K562 (cell line): ENCODE measurements around the gene SLC25A45. TPM values are rescaled to one million over a fixed set of nuclear protein-coding genes. Genes with fewer than 3 reads are reported as not detected.

Experiments used
- BRF2 ChIP-seq: IDR thresholded peaks from 3 replicates; pipeline ENCODE4 v1.6.1; 2011; ENCODE audit warnings: borderline replicate concordance, mild to moderate bottlenecking; ENCODE audit not compliant: insufficient read length, insufficient read depth
- DEAF1 ChIP-seq: fragments of 450-650 bp; formaldehyde crosslinking; IDR thresholded peaks from 2 replicates; pipeline ENCODE4 v1.4.0; 2020; ENCODE audit warnings: mild to moderate bottlenecking, moderate library complexity
- GTF2A2 ChIP-seq: IDR thresholded peaks from 2 replicates; pipeline ENCODE4 v1.6.1; 2016; ENCODE audit warnings: mild to moderate bottlenecking, missing genetic modification characterization, missing compliant biosample characterization
- HMGN3 ChIP-seq: IDR thresholded peaks from 2 replicates; pipeline ENCODE4 v1.6.1; 2011; ENCODE audit warnings: borderline replicate concordance, low read depth, mild to moderate bottlenecking, mixed read lengths, low read length; ENCODE audit not compliant: insufficient read length; ENCODE audit errors: extremely low read depth
- MEIS2 ChIP-seq: fragments of 450-650 bp; IDR thresholded peaks from 2 replicates; pipeline ENCODE4 v1.6.1; 2014; ENCODE audit warnings: mild to moderate bottlenecking; ENCODE audit not compliant: partially characterized antibody
- NCOA4 ChIP-seq: fragments of 450-650 bp; IDR thresholded peaks from 2 replicates; pipeline ENCODE4 v1.6.1; 2018; ENCODE audit warnings: mild to moderate bottlenecking; ENCODE audit not compliant: partially characterized antibody
- SOX6 ChIP-seq: fragments of 450-650 bp; IDR thresholded peaks from 2 replicates; pipeline ENCODE4 v1.6.1; 2014; ENCODE audit warnings: mild to moderate bottlenecking
- ZBTB11 ChIP-seq, 3 experiments: fragments of 200-800 bp in 1 of 3; fragments of 250-450 bp in 1 of 3; fragments of 450-650 bp in 1 of 3; sonication (Bioruptor Pico) in 1 of 3; sonication (Bioruptor generic) in 1 of 3; formaldehyde crosslinking in 1 of 3; IDR thresholded peaks; 2 replicates each; pipeline versions ENCODE4 v1.6.1 to v1.8.0; 2016 to 2022; ENCODE audit warnings: mild to moderate bottlenecking in 2 of 3, missing genetic modification characterization in 2 of 3, missing compliant biosample characterization in 1 of 3, moderate library complexity in 1 of 3
- ZNF318 ChIP-seq, 2 experiments: fragments of 450-650 bp; IDR thresholded peaks; 2 replicates each; pipeline ENCODE4 v1.6.1; 2016; ENCODE audit warnings: mild to moderate bottlenecking in 2 of 2, borderline replicate concordance in 1 of 2, low read depth in 1 of 2, moderate library complexity in 1 of 2
- ZNF780A ChIP-seq: fragments of 250-450 bp; sonication (Bioruptor Pico); IDR thresholded peaks from 2 replicates; pipeline ENCODE4 v1.5.0; 2021; ENCODE audit warnings: mild to moderate bottlenecking
- polyA plus RNA-seq, 8 experiments: library from polyadenylated mRNA; depleted of rRNA in 4 of 8; stranded (reverse) in 5 of 8; unstranded in 3 of 8; fragments of >200 nt; fragmentation: Nextera tagmentation in 2 of 8; fragmentation: Illumina TruSeq in 1 of 8; extraction: Ambion mirVana in 2 of 8; extraction: Trizol in 1 of 8; gene quantifications; 2 replicates each; pipeline versions ENCODE4 v1.2.1 to v1.2.3, GENCODE V29; 2011 to 2014; ENCODE audit warnings: inconsistent platforms in 1 of 8, missing spikeins in 1 of 8
- total RNA-seq, 7 experiments: library from RNA; depleted of rRNA in 6 of 7; stranded (reverse); fragments of >200 nt in 6 of 7; fragmentation: Illumina TruSeq in 2 of 7; extraction: Trizol in 2 of 7; gene quantifications; 2 replicates each; pipeline versions ENCODE4 v1.2.1 to v1.2.3, GENCODE V29; 2011 to 2021; ENCODE audit warnings: low replicate concordance in 1 of 7

SLC25A45 gene
- total and polyA plus RNA-seq, 9 of the 15 experiments (the other 6 are each of a cell fraction or from before 2014, with no cell fraction given), result 0.15 to 2.3 (median 0.68) TPM

GRCh38 chr11:65422633-65423515 lies 40.4 kb upstream of the SLC25A45 start, which contains the start of gene NEAT1 (continued):
- TF ChIP-seq ZNF318 (IDR thresholded peaks at IDR 0.05; ENCODE audit: borderline replicate concordance in 1 of 2, low read depth in 1 of 2) (peak in 1 of 2 experiments; percentile 81; a peak in 2 of 4 replicates), MEIS2 (peak; percentile 40), BRF2 (no peak), ZNF780A (CRISPR knock-in tag) (peak; percentile 100), DEAF1 (CRISPR knock-in tag) (peak; percentile 99), ZBTB11 (CRISPR knock-in tag; IDR thresholded peaks at IDR 0.05) (peak in 2 of 3 experiments; percentile 59 to 93; a peak in 3 of 6 replicates), GTF2A2 (tag) (peak; percentile 100), HMGN3 (peak; percentile 93), NCOA4 (peak; percentile 92), SOX6 (peak; percentile 47; the same call in 1 of the 2 replicates)
